ENCODE measurements around the gene ALDH16A1.
"Not testable (repeated sequence)": the region's sequence is repeated elsewhere in the genome, so short reads cannot be mapped to it uniquely, and the experiment has no call there.

The ALDH16A1 gene

DNA sequence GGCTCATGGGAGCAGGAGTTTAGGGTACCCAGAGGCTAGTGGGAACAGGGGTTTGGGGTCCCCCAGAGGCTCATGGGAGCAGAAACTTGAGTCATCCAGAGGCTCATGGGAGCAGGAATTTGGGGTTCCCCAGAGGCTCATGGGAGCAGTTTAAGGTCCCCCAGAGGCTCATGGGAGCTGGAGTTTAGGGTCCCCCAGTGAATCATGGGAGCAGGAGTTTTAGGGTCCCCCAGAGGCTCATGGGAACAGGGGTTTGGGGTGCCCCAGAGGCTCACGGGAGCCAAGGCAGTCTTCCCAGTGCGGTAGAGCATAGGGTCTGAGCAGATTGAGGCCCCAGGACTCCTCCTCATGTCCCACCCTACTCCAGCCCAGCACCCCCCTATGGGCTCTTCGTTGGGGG lies 12.3 kb downstream of the ALDH16A1 start:
- TF ChIP-seq, protein P1, sequence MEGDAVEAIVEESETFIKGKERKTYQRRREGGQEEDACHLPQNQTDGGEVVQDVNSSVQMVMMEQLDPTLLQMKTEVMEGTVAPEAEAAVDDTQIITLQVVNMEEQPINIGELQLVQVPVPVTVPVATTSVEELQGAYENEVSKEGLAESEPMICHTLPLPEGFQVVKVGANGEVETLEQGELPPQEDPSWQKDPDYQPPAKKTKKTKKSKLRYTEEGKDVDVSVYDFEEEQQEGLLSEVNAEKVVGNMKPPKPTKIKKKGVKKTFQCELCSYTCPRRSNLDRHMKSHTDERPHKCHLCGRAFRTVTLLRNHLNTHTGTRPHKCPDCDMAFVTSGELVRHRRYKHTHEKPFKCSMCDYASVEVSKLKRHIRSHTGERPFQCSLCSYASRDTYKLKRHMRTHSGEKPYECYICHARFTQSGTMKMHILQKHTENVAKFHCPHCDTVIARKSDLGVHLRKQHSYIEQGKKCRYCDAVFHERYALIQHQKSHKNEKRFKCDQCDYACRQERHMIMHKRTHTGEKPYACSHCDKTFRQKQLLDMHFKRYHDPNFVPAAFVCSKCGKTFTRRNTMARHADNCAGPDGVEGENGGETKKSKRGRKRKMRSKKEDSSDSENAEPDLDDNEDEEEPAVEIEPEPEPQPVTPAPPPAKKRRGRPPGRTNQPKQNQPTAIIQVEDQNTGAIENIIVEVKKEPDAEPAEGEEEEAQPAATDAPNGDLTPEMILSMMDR (conservative IDR thresholded peaks at IDR 0.05; ENCODE audit: low read depth, low read length) = no peak

GRCh38 chr19:49468199-49468598 lies 15.2 kb downstream of the ALDH16A1 start:
- H3K4me3 ChIP-seq (ENCODE audit: low read length) = no peak overlapping the region
- DNase-seq (ENCODE audit: low read depth) = no peak
- TF ChIP-seq, protein P1 (conservative IDR thresholded peaks at IDR 0.05; ENCODE audit: low read depth, low read length) = no peak

More for the DNA sequence above, 12.3 kb downstream of the ALDH16A1 start:
- no peak for DNase-seq (ENCODE audit: low read depth)
- no peak overlapping the region for H3K4me3 ChIP-seq (ENCODE audit: low read length)

DNA sequence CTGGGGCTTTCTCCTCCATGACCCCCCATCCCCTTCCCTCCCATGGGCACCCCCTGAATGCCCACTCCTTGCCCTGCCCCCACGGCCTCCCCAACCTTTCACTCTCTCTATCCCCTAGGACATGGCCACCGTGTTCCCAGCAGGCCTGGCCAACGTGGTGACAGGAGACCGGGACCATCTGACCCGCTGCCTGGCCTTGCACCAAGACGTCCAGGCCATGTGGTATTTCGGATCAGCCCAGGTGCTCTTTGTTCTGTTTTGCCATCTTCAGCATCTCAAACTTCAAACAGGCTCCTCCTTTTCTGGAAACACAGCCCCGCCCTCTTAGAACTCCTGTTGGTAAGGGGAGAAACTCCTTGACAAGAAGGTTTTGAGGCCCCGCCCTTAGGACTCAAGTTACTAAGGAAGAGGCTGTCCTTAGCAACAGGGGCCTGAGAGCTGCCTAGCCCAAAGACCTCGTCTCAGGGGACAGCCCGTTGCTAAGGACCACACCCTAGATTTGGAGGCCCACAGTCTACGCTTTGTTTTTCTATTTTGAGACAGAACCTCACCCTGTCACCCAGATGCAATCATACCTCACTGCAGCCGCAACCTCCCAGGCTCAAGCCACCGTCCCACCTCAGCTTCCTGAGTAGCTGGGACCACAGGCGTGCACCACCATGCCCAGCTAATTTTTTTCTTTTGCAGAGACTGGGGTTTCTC lies 15.9 kb downstream of the ALDH16A1 start:
- no peak for DNase-seq (ENCODE audit: low read depth)
- TF ChIP-seq, protein P1 (conservative IDR thresholded peaks at IDR 0.05; ENCODE audit: low read depth, low read length) = no peak

GRCh38 chr19:49469828-49470614 lies 17.0 kb downstream of the ALDH16A1 start:
- H3K4me3 ChIP-seq (ENCODE audit: low read length) = no peak overlapping the region
- TF ChIP-seq, protein P1 (conservative IDR thresholded peaks at IDR 0.05; ENCODE audit: low read depth, low read length) = no peak
- no peak for DNase-seq (ENCODE audit: low read depth)

More for the DNA sequence above, 15.9 kb downstream of the ALDH16A1 start:
- no peak overlapping the region for H3K4me3 ChIP-seq (ENCODE audit: low read length)

GRCh38 chr19:49470615-49470978 lies 17.6 kb downstream of the ALDH16A1 start:
- TF ChIP-seq, protein P1 (conservative IDR thresholded peaks at IDR 0.05; ENCODE audit: low read depth, low read length) = no peak
- no peak for DNase-seq (ENCODE audit: low read depth)
- H3K4me3 ChIP-seq (ENCODE audit: low read length) = no peak overlapping the region

GRCh38 chr19:49472936-49473335 lies 19.9 kb downstream of the ALDH16A1 start:
- no peak for DNase-seq (ENCODE audit: low read depth)
- no peak overlapping the region for H3K4me3 ChIP-seq (ENCODE audit: low read length)
- TF ChIP-seq, protein P1 (conservative IDR thresholded peaks at IDR 0.05; ENCODE audit: low read depth, low read length) = no peak

DNA sequence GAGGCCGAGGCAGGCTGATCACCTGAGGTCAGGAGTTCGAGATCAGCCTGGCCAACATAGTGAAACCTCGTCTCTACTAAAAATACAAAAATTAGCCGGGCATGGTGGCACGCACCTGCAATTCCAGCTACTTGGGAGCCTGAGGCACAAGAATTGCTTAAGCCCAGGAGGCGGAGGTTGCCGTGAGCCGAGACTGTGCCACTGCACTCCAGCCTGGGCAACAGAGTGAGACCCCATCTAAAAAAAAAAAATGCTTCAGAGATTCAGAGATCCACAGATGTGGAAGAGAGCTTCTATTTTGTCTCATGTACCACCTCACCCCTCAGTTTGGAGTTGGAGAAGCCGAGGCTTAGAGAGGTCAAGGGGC lies 20.5 kb downstream of the ALDH16A1 start:
- not testable (repeated sequence) for DNase-seq (ENCODE audit: low read depth); H3K4me3 ChIP-seq (ENCODE audit: low read length)
